ENCODE measurements around the gene MT1M. TPM values are rescaled to one million over a fixed set of nuclear protein-coding genes. Genes with fewer than 3 reads are reported as not detected.
"Not testable (repeated sequence)": the region's sequence is repeated elsewhere in the genome, so short reads cannot be mapped to it uniquely, and the experiment has no call there.

Gene MT1M
- polyA plus RNA-seq, 3 donors: not detected

DNA sequence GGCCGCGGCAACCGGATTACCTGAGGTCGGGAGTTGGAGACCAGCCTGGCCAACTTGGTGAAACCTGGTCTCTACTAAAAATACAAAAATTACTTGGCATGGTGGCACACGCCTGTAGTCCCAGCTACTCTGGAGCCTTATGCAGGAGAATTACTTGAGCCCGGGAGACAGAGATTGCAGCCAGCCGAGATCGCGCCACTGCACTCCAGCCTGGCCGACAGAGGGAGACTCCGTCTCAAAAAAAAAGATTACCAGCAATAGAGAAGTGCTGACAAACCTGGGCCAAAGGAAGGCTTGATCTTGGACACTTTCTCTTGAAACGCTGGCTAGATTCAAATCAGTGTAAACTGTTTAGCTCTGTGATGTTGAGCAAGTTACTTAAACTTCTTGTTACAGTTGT is 41.5 kb downstream of the MT1M start:
- H3K27ac ChIP-seq (ENCODE audit: low read depth in 1 of 2, low read length in 2 of 2): no peak overlapping the region
- no peaks in the 10 kb centered on the region for H3K79me2 ChIP-seq (ENCODE audit: insufficient read depth, low read length)
- peaks cover 0 to 20% of the 10 kb centered on the region in 2 donors for H3K9me3 ChIP-seq (replicated peaks in 1 of 2; ENCODE audit: control insufficient read depth in 1 of 2, insufficient read depth in 1 of 2, low read length in 2 of 2)
- H2AFZ ChIP-seq (ENCODE audit: insufficient read depth, low read depth, low read length, poor library complexity, severe bottlenecking): no peak overlapping the region
- Mint-ChIP-seq H3K36me3 (peaks cover 5 to 7% of the 10 kb centered on the region in 2 donors), H3K9me3 (peaks cover 0 to 14% (median 6%) of the 10 kb centered on the region in 7 donors), H3K4me1 (peaks cover 21% of the 10 kb centered on the region), H3K27ac (peak overlapping the region in 2 of 7 donors; percentile 9 to 73), H3K27me3 (ENCODE audit: low read depth in 3 of 3) (peaks cover 80 to 90% (median 87%) of the 10 kb centered on the region in 3 donors), H3K4me3 (peak overlapping the region in 1 of 2 donors; percentile 41)
- 35% methylated on average over 11 of the region's 12 CpGs for WGBS (ENCODE audit: insufficient coverage)
- TF ChIP-seq, protein P1, sequence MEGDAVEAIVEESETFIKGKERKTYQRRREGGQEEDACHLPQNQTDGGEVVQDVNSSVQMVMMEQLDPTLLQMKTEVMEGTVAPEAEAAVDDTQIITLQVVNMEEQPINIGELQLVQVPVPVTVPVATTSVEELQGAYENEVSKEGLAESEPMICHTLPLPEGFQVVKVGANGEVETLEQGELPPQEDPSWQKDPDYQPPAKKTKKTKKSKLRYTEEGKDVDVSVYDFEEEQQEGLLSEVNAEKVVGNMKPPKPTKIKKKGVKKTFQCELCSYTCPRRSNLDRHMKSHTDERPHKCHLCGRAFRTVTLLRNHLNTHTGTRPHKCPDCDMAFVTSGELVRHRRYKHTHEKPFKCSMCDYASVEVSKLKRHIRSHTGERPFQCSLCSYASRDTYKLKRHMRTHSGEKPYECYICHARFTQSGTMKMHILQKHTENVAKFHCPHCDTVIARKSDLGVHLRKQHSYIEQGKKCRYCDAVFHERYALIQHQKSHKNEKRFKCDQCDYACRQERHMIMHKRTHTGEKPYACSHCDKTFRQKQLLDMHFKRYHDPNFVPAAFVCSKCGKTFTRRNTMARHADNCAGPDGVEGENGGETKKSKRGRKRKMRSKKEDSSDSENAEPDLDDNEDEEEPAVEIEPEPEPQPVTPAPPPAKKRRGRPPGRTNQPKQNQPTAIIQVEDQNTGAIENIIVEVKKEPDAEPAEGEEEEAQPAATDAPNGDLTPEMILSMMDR (IDR thresholded peaks at IDR 0.05): peak; percentile 58
- peaks cover 9 to 15% of the 10 kb centered on the region in 2 donors for H3K4me1 ChIP-seq (ENCODE audit: control insufficient read depth in 1 of 2, insufficient read depth in 2 of 2, low read length in 2 of 2)
- H3K9ac ChIP-seq (ENCODE audit: insufficient read depth, low read length, poor library complexity, severe bottlenecking): no peak overlapping the region
- intact Hi-C loops (cut with micrococcal nuclease): no loop called here
- H3K4me3 ChIP-seq (replicated peaks in 1 of 3; ENCODE audit: low read depth in 2 of 3, low read length in 3 of 3): no peak overlapping the region
- H4K20me1 ChIP-seq (ENCODE audit: insufficient read depth, low read length): no peaks in the 10 kb centered on the region
- H3K27me3 ChIP-seq (ENCODE audit: control insufficient read depth in 2 of 2, insufficient read depth in 2 of 2, low read length in 2 of 2): peaks cover 37 to 85% of the 10 kb centered on the region in 2 donors
- no peak overlapping the region for H3K4me2 ChIP-seq (replicated peaks; ENCODE audit: extremely low read depth, low read length, poor library complexity, severe bottlenecking)
- DNase-seq: peak in 2 of 3 donors; percentile 14
- H3K36me3 ChIP-seq (replicated peaks in 1 of 2; ENCODE audit: control insufficient read depth in 1 of 2, insufficient read depth in 2 of 2, low read length in 2 of 2): no peaks in the 10 kb centered on the region

DNA sequence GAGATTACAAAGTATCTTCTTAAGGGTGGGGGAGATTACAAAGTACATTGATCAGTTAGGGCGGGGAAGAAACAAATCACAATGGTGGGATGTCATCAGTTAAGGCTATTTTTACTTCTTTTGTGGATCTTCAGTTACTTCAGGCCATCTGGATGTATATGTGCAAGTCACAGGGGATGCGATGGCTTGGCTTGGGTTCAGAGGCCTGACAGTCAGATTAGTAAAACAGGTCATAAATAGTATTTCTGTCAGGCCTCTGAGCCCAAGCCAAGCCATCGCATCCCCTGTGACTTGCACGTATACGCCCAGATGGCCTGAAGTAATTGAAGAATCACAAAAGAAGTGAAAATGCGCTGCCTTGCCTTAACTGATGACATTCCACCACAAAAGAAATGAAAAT is 42.1 kb downstream of the MT1M start:
- peak overlapping the region in 1 of 7 donors; percentile 73 for H3K27ac Mint-ChIP-seq
- DNase-seq; H3K36me3 ChIP-seq (replicated peaks in 1 of 2; ENCODE audit: control insufficient read depth in 1 of 2, insufficient read depth in 2 of 2, low read length in 2 of 2); H3K79me2 ChIP-seq (ENCODE audit: insufficient read depth, low read length); H3K27ac ChIP-seq (ENCODE audit: low read depth in 1 of 2, low read length in 2 of 2); intact Hi-C loops (cut with micrococcal nuclease); H4K20me1 ChIP-seq (ENCODE audit: insufficient read depth, low read length); H3K9ac ChIP-seq (ENCODE audit: insufficient read depth, low read length, poor library complexity, severe bottlenecking); H2AFZ ChIP-seq (ENCODE audit: insufficient read depth, low read depth, low read length, poor library complexity, severe bottlenecking); H3K4me2 ChIP-seq (replicated peaks; ENCODE audit: extremely low read depth, low read length, poor library complexity, severe bottlenecking); H3K4me3 ChIP-seq (replicated peaks in 1 of 3; ENCODE audit: low read depth in 2 of 3, low read length in 3 of 3); H3K36me3 Mint-ChIP-seq: not testable (repeated sequence)
- H3K27me3 Mint-ChIP-seq (ENCODE audit: low read depth in 3 of 3): peaks cover 73 to 84% (median 82%) of the 10 kb centered on the region in 3 donors
- H3K4me3 Mint-ChIP-seq: peak overlapping the region in 1 of 2 donors; percentile 87
- Histone ChIP-seq H3K27me3 (ENCODE audit: control insufficient read depth in 2 of 2, insufficient read depth in 2 of 2, low read length in 2 of 2) (peaks cover 33 to 78% of the 10 kb centered on the region in 2 donors), H3K9me3 (replicated peaks in 1 of 2; ENCODE audit: control insufficient read depth in 1 of 2, insufficient read depth in 1 of 2, low read length in 2 of 2) (peaks cover 0 to 16% of the 10 kb centered on the region in 2 donors), H3K4me1 (ENCODE audit: control insufficient read depth in 1 of 2, insufficient read depth in 2 of 2, low read length in 2 of 2) (peaks cover 6 to 11% of the 10 kb centered on the region in 2 donors)
- H3K9me3 Mint-ChIP-seq: peaks cover 0 to 14% (median 6%) of the 10 kb centered on the region in 7 donors
- peaks cover 15% of the 10 kb centered on the region for H3K4me1 Mint-ChIP-seq
- WGBS (ENCODE audit: insufficient coverage): 52% methylated on average over 3 of the region's 6 CpGs

All from CD14-positive monocyte (primary cell).